Astrocyte (in vitro differentiated cells and primary cell): ENCODE data around the gene RAD51B.

Source experiments
- CTCF ChIP-seq: IDR thresholded peaks from 2 replicates; pipeline ENCODE4 v1.5.1; 2011; ENCODE audit warnings: low read depth, mild to moderate bottlenecking, inconsistent platforms, low read length, moderate library complexity; ENCODE audit not compliant: insufficient read depth
- EZH2 ChIP-seq: IDR thresholded peaks from 2 replicates; pipeline ENCODE4 v1.6.1; 2012; ENCODE audit warnings: mild to moderate bottlenecking, low read length, inconsistent platforms; ENCODE audit not compliant: insufficient read depth

GRCh38 chr14:68679301-68679700 is 859.7 kb downstream of the RAD51B start:
- no peak for TF ChIP-seq CTCF
- TF ChIP-seq EZH2: no peak
